Measurements from ENCODE around the gene NUCB1. TPM values are rescaled to one million over a fixed set of nuclear protein-coding genes. Genes with fewer than 3 reads are reported as not detected.

Gene NUCB1
- total and polyA plus RNA-seq, 5 donors from 2014 or later, result 72.8 to 133 (median 88.3) TPM

- H3K36me3 Mint-ChIP-seq, result peaks cover 12% of the 10 kb centered on the region
- no peaks in the 10 kb centered on the region for H3K27me3 ChIP-seq (ENCODE audit: control insufficient read depth, insufficient read depth, low read length)
- H3K27ac ChIP-seq (ENCODE audit: insufficient read depth, low read length, poor library complexity, severe bottlenecking), result peak overlapping the region; percentile 80
- no peaks in the 10 kb centered on the region for H3K9me3 ChIP-seq (ENCODE audit: control insufficient read depth in 2 of 2, low read length in 2 of 2)
- peak overlapping the region; percentile 75 to 84 (median 79) for H3K27ac Mint-ChIP-seq
- peaks cover 8% of the 10 kb centered on the region for H3K36me3 ChIP-seq (ENCODE audit: control insufficient read depth, insufficient read depth, low read length)
- DNase-seq (no peak), ATAC-seq (ENCODE audit: low read depth in 2 of 2) (no peak)
- H3K4me3 Mint-ChIP-seq, result peak overlapping the region; percentile 85 to 93 (median 90)
- H3K27me3 Mint-ChIP-seq, result peaks cover 5% of the 10 kb centered on the region
- peaks cover 0 to 34% (median 21%) of the 10 kb centered on the region in 4 donors for H3K4me1 Mint-ChIP-seq
- H3K4me1 ChIP-seq (ENCODE audit: control insufficient read depth, insufficient read depth, low read length, poor library complexity, severe bottlenecking), result peaks cover 20% of the 10 kb centered on the region
- H3K9me3 Mint-ChIP-seq, result peaks cover 0 to 1% (median 0%) of the 10 kb centered on the region in 7 donors
- peak overlapping the region; percentile 77 for H3K4me3 ChIP-seq (ENCODE audit: low read depth, low read length)
Observed at GRCh38 chr19:48955308-48955958, 55.3 kb downstream of the NUCB1 start.

GRCh38 chr19:48958006-48958405, 57.9 kb downstream of the NUCB1 start:
- Mint-ChIP-seq H3K27me3 (peaks cover 5% of the 10 kb centered on the region), H3K9me3 (no peaks in the 10 kb centered on the region), H3K4me1 (peaks cover 0 to 54% (median 33%) of the 10 kb centered on the region in 4 donors), H3K4me3 (peak overlapping the region in 2 of 4 donors; percentile 69 to 85), H3K27ac (peak overlapping the region in 1 of 3 donors; percentile 32), H3K36me3 (peaks cover 12% of the 10 kb centered on the region)
- ATAC-seq (ENCODE audit: low read depth in 2 of 2), result no peak
- Histone ChIP-seq H3K27me3 (ENCODE audit: control insufficient read depth, insufficient read depth, low read length) (no peaks in the 10 kb centered on the region), H3K36me3 (ENCODE audit: control insufficient read depth, insufficient read depth, low read length) (peaks cover 8% of the 10 kb centered on the region), H3K4me3 (ENCODE audit: low read depth, low read length) (no peak overlapping the region), H3K9me3 (ENCODE audit: control insufficient read depth in 2 of 2, low read length in 2 of 2) (no peaks in the 10 kb centered on the region), H3K27ac (ENCODE audit: insufficient read depth, low read length, poor library complexity, severe bottlenecking) (no peak overlapping the region), H3K4me1 (ENCODE audit: control insufficient read depth, insufficient read depth, low read length, poor library complexity, severe bottlenecking) (peaks cover 33% of the 10 kb centered on the region)
- no peak for DNase-seq

GRCh38 chr19:48959341-48960239, 59.5 kb downstream of the NUCB1 start:
- no peaks in the 10 kb centered on the region for H3K9me3 ChIP-seq (ENCODE audit: control insufficient read depth in 2 of 2, low read length in 2 of 2)
- H3K4me1 ChIP-seq (ENCODE audit: control insufficient read depth, insufficient read depth, low read length, poor library complexity, severe bottlenecking), result peaks cover 45% of the 10 kb centered on the region
- no peaks in the 10 kb centered on the region for H3K27me3 ChIP-seq (ENCODE audit: control insufficient read depth, insufficient read depth, low read length)
- peaks cover 4 to 64% (median 43%) of the 10 kb centered on the region in 4 donors for H3K4me1 Mint-ChIP-seq
- H3K36me3 ChIP-seq (ENCODE audit: control insufficient read depth, insufficient read depth, low read length), result peaks cover 8% of the 10 kb centered on the region
- H3K27ac Mint-ChIP-seq, result no peak overlapping the region
- H3K9me3 Mint-ChIP-seq, result no peaks in the 10 kb centered on the region
- H3K4me3 Mint-ChIP-seq, result peak overlapping the region in 1 of 4 donors; percentile 65
- peaks cover 12% of the 10 kb centered on the region for H3K36me3 Mint-ChIP-seq
- H3K27me3 Mint-ChIP-seq, result peaks cover 2% of the 10 kb centered on the region
- ATAC-seq (ENCODE audit: low read depth in 2 of 2) (no peak), DNase-seq (peak in 1 of 3 donors; percentile 61)
- no peak overlapping the region for H3K4me3 ChIP-seq (ENCODE audit: low read depth, low read length)
- no peak overlapping the region for H3K27ac ChIP-seq (ENCODE audit: insufficient read depth, low read length, poor library complexity, severe bottlenecking)

GRCh38 chr19:48961051-48961649, 61.0 kb downstream of the NUCB1 start:
- ATAC-seq (ENCODE audit: low read depth in 2 of 2), result no peak
- Histone ChIP-seq H3K27me3 (ENCODE audit: control insufficient read depth, insufficient read depth, low read length) (no peaks in the 10 kb centered on the region), H3K27ac (ENCODE audit: insufficient read depth, low read length, poor library complexity, severe bottlenecking) (no peak overlapping the region), H3K36me3 (ENCODE audit: control insufficient read depth, insufficient read depth, low read length) (peaks cover 7% of the 10 kb centered on the region), H3K4me3 (ENCODE audit: low read depth, low read length) (no peak overlapping the region), H3K4me1 (ENCODE audit: control insufficient read depth, insufficient read depth, low read length, poor library complexity, severe bottlenecking) (peaks cover 47% of the 10 kb centered on the region), H3K9me3 (ENCODE audit: control insufficient read depth in 2 of 2, low read length in 2 of 2) (no peaks in the 10 kb centered on the region)
- H3K27ac Mint-ChIP-seq, result peak overlapping the region in 2 of 3 donors; percentile 20 to 98
- H3K4me1 Mint-ChIP-seq, result peaks cover 4 to 68% (median 48%) of the 10 kb centered on the region in 4 donors
- no peak for DNase-seq
- H3K36me3 Mint-ChIP-seq, result peaks cover 15% of the 10 kb centered on the region
- H3K27me3 Mint-ChIP-seq, result peaks cover 7% of the 10 kb centered on the region
- peak overlapping the region in 2 of 4 donors; percentile 33 to 84 for H3K4me3 Mint-ChIP-seq
- H3K9me3 Mint-ChIP-seq, result no peaks in the 10 kb centered on the region

- Mint-ChIP-seq H3K27ac (peak overlapping the region; percentile 79 to 98 (median 86)), H3K27me3 (peaks cover 7% of the 10 kb centered on the region), H3K4me3 (peak overlapping the region; percentile 37 to 84 (median 63)), H3K36me3 (peaks cover 12% of the 10 kb centered on the region), H3K4me1 (peaks cover 4 to 70% (median 48%) of the 10 kb centered on the region in 4 donors), H3K9me3 (no peaks in the 10 kb centered on the region)
- H3K9me3 ChIP-seq (ENCODE audit: control insufficient read depth in 2 of 2, low read length in 2 of 2), result no peaks in the 10 kb centered on the region
- DNase-seq (no peak), ATAC-seq (ENCODE audit: low read depth in 2 of 2) (no peak)
- H3K27ac ChIP-seq (ENCODE audit: insufficient read depth, low read length, poor library complexity, severe bottlenecking), result peak overlapping the region; percentile 82
- peaks cover 50% of the 10 kb centered on the region for H3K4me1 ChIP-seq (ENCODE audit: control insufficient read depth, insufficient read depth, low read length, poor library complexity, severe bottlenecking)
- no peak overlapping the region for H3K4me3 ChIP-seq (ENCODE audit: low read depth, low read length)
- peaks cover 9% of the 10 kb centered on the region for H3K36me3 ChIP-seq (ENCODE audit: control insufficient read depth, insufficient read depth, low read length)
- no peaks in the 10 kb centered on the region for H3K27me3 ChIP-seq (ENCODE audit: control insufficient read depth, insufficient read depth, low read length)
Observed at GRCh38 chr19:48961673-48962028, 61.5 kb downstream of the NUCB1 start.

GRCh38 chr19:48962029-48962848, 62.1 kb downstream of the NUCB1 start:
- ATAC-seq (ENCODE audit: low read depth in 2 of 2) (peak in 1 of 2 donors; percentile 23), DNase-seq (peak in 1 of 3 donors; percentile 78)
- Mint-ChIP-seq H3K9me3 (no peaks in the 10 kb centered on the region), H3K36me3 (peaks cover 9% of the 10 kb centered on the region), H3K27ac (peak overlapping the region; percentile 79 to 98 (median 86)), H3K4me1 (peaks cover 4 to 73% (median 44%) of the 10 kb centered on the region in 4 donors), H3K27me3 (peaks cover 7% of the 10 kb centered on the region), H3K4me3 (peak overlapping the region; percentile 47 to 84 (median 66))
- no peaks in the 10 kb centered on the region for H3K27me3 ChIP-seq (ENCODE audit: control insufficient read depth, insufficient read depth, low read length)
- peaks cover 52% of the 10 kb centered on the region for H3K4me1 ChIP-seq (ENCODE audit: control insufficient read depth, insufficient read depth, low read length, poor library complexity, severe bottlenecking)
- H3K36me3 ChIP-seq (ENCODE audit: control insufficient read depth, insufficient read depth, low read length), result peaks cover 14% of the 10 kb centered on the region
- no peaks in the 10 kb centered on the region for H3K9me3 ChIP-seq (ENCODE audit: control insufficient read depth in 2 of 2, low read length in 2 of 2)
- no peak overlapping the region for H3K4me3 ChIP-seq (ENCODE audit: low read depth, low read length)
- H3K27ac ChIP-seq (ENCODE audit: insufficient read depth, low read length, poor library complexity, severe bottlenecking), result peak overlapping the region; percentile 82

DNA sequence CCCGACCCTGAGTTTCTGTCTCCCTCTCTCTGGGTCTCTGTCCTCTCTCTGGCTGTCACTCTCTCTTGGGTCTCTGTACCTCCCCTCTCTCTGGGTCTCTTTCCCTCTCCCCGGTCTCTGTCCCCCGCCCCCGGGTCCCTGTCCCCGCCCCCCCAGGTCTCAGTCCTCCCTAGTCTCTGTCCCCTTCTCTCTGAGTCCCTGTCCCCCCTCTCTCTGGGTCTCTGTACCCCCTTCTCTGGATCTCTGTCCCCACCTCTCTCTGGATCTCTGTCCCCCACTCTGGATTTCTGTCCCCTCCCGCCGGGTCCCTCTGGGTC, 62.7 kb downstream of the NUCB1 start:
- Mint-ChIP-seq H3K4me1 (peaks cover 4 to 72% (median 39%) of the 10 kb centered on the region in 4 donors), H3K36me3 (peaks cover 4% of the 10 kb centered on the region), H3K9me3 (no peaks in the 10 kb centered on the region), H3K27me3 (peaks cover 7% of the 10 kb centered on the region), H3K4me3 (peak overlapping the region in 3 of 4 donors; percentile 22 to 99 (median 79)), H3K27ac (peak overlapping the region; percentile 79 to 98 (median 95))
- Histone ChIP-seq H3K36me3 (ENCODE audit: control insufficient read depth, insufficient read depth, low read length) (peaks cover 17% of the 10 kb centered on the region), H3K27me3 (ENCODE audit: control insufficient read depth, insufficient read depth, low read length) (no peaks in the 10 kb centered on the region), H3K27ac (ENCODE audit: insufficient read depth, low read length, poor library complexity, severe bottlenecking) (peak overlapping the region; percentile 82), H3K4me1 (ENCODE audit: control insufficient read depth, insufficient read depth, low read length, poor library complexity, severe bottlenecking) (peaks cover 52% of the 10 kb centered on the region), H3K4me3 (ENCODE audit: low read depth, low read length) (no peak overlapping the region), H3K9me3 (ENCODE audit: control insufficient read depth in 2 of 2, low read length in 2 of 2) (no peaks in the 10 kb centered on the region)
- DNase-seq, result no peak
- no peak for ATAC-seq (ENCODE audit: low read depth in 2 of 2)

Measured in CD4-positive, CD25-positive, alpha-beta regulatory T cell (primary cell).